PC-3 (cell line): Measurements from ENCODE around the gene NTN3. TPM values are rescaled to one million over a fixed set of nuclear protein-coding genes. Genes with fewer than 3 reads are reported as not detected.

Source experiments
- ATAC-seq: fragments of 200-7000 bp; cut with Tn5 transposase; 2 replicates; pipeline ENCODE4 v1.9.1; 2020; ENCODE audit warnings: mild to moderate bottlenecking, moderate library complexity
- BruUV-seq: library from RNA; stranded (reverse); fragments of 400-500 nt; replicated peaks from 2 replicates; lab custom pipeline; 2021; lab: Mats Ljungman, UMichigan
- CTCF ChIA-PET: fragments of 300-600 bp; sonication (Branson Sonifier 250); formaldehyde crosslinking; loops from one replicate; lab custom pipeline; 2022; ENCODE audit warnings: antibody characterized with exemption; lab: Charles Lee
- POLR2A ChIA-PET: fragments of 300-600 bp; sonication (Branson Sonifier 250); formaldehyde crosslinking; loops from one replicate; lab custom pipeline; 2022; ENCODE audit warnings: antibody characterized with exemption; ENCODE audit not compliant: unreplicated experiment; lab: Charles Lee
- DNase-seq: peaks from one replicate; pipeline ENCODE4 v3.0.0-alpha.2; 2015
- H2AFZ ChIP-seq: fragments of 300-600 bp; sonication (generic); 2 replicates; pipeline ENCODE4 v1.6.0; 2016; ENCODE audit warnings: antibody characterized with exemption, low read length
- H3F3A ChIP-seq: fragments of 300-600 bp; sonication (generic); one replicate; pipeline ENCODE4 v1.6.0; 2017; ENCODE audit warnings: antibody characterized with exemption, low read length, control low read depth, mild to moderate bottlenecking; ENCODE audit not compliant: unreplicated experiment
- H3K27ac ChIP-seq: fragments of 300-600 bp; sonication (generic); 2 replicates; pipeline ENCODE4 v1.5.1; 2016; ENCODE audit warnings: mild to moderate bottlenecking, low read length
- H3K27me3 ChIP-seq: fragments of 300-600 bp; sonication (generic); 2 replicates; pipeline ENCODE4 v1.6.1; 2016; ENCODE audit warnings: low read length, mixed read lengths
- H3K36me3 ChIP-seq: fragments of 300-600 bp; sonication (generic); 2 replicates; pipeline ENCODE4 v1.6.1; 2016; ENCODE audit warnings: low read depth, mixed run types, low read length, mixed read lengths
- H3K4me1 ChIP-seq: fragments of 300-600 bp; sonication (generic); 2 replicates; pipeline ENCODE4 v1.5.1; 2016; ENCODE audit warnings: low read length; ENCODE audit not compliant: insufficient read depth
- H3K4me2 ChIP-seq: fragments of 300-600 bp; sonication (generic); 2 replicates; pipeline ENCODE4 v1.6.0; 2016; ENCODE audit warnings: low read length
- H3K4me3 ChIP-seq: fragments of 300-600 bp; sonication (generic); 2 replicates; pipeline ENCODE4 v1.5.1; 2016; ENCODE audit warnings: mild to moderate bottlenecking, low read length, mixed read lengths
- H3K79me2 ChIP-seq: fragments of 300-600 bp; sonication (generic); 2 replicates; pipeline ENCODE4 v1.6.1; 2017; ENCODE audit warnings: low read length, mixed read lengths
- H3K9ac ChIP-seq: fragments of 300-600 bp; sonication (generic); 2 replicates; pipeline ENCODE4 v1.6.0; 2016; ENCODE audit warnings: mild to moderate bottlenecking, low read length
- H3K9me2 ChIP-seq: fragments of 300-600 bp; sonication (generic); replicated peaks from 2 replicates; pipeline ENCODE4 v1.6.1; 2016; ENCODE audit warnings: mixed run types, low read length, mixed read lengths
- H3K9me3 ChIP-seq: fragments of 300-600 bp; sonication (generic); 2 replicates; pipeline ENCODE4 v1.6.1; 2016; ENCODE audit warnings: low read length, mixed read lengths
- H4K20me1 ChIP-seq: fragments of 300-600 bp; sonication (generic); 2 replicates; pipeline ENCODE4 v1.6.1; 2016; ENCODE audit warnings: low read length, mixed read lengths
- EZH2 ChIP-seq: fragments of 300-600 bp; sonication (generic); IDR thresholded peaks from one replicate; pipeline ENCODE4 v1.6.1; 2017; ENCODE audit warnings: antibody characterized with exemption, mild to moderate bottlenecking, low read length; ENCODE audit not compliant: unreplicated experiment
- EZH2phosphoT487 ChIP-seq: fragments of 300-600 bp; sonication (generic); IDR thresholded peaks from 2 replicates; pipeline ENCODE4 v1.6.1; 2018; ENCODE audit warnings: mild to moderate bottlenecking, antibody characterized with exemption, low read length, borderline replicate concordance
- intact Hi-C: fragments of 100-400 bp; cut with micrococcal nuclease; formaldehyde crosslinking; loops from 2 replicates; pipeline ENCODE4 v1.9.0; 2023
- total RNA-seq: library from RNA; depleted of rRNA; stranded (reverse); fragments of >200 nt; gene quantifications from 2 replicates; pipeline ENCODE4 v1.2.3, GENCODE V29; 2014
- TF ChIP-seq, protein P1 (sequence below): fragments of 300-600 bp; sonication (generic); conservative IDR thresholded peaks from 2 replicates; pipeline ENCODE4 v1.5.1; 2017; ENCODE audit warnings: antibody characterized with exemption, low read depth, mild to moderate bottlenecking, low read length

The NTN3 gene
- total RNA-seq, 1 experiment from 2014 or later, result not detected

GRCh38 chr16:2507665-2508064 is 36.6 kb downstream of the NTN3 start:
- Histone ChIP-seq H3K27ac (no peak overlapping the region), H3K9ac (no peak overlapping the region), H3K9me3 (no peaks in the 10 kb centered on the region), H3K4me1 (no peaks in the 10 kb centered on the region), H3K9me2 (no peaks in the 10 kb centered on the region), H3K36me3 (no peaks in the 10 kb centered on the region), H4K20me1 (no peaks in the 10 kb centered on the region), H3K27me3 (no peaks in the 10 kb centered on the region), H2AFZ (no peak overlapping the region), H3K4me3 (no peak overlapping the region), H3K4me2 (no peak overlapping the region), H3F3A (no peaks in the 10 kb centered on the region), H3K79me2 (no peaks in the 10 kb centered on the region)
- no TSS peak for BruUV-seq
- no peak for TF ChIP-seq EZH2
- no peak for ATAC-seq
- no peak for DNase-seq
- ChIA-PET POLR2A (no interaction called here), CTCF (no interaction called here)
- intact Hi-C loops, result no loop called here

GRCh38 chr16:2508722-2509400 is 37.8 kb downstream of the NTN3 start:
- no TSS peak for BruUV-seq
- H3K9me3 ChIP-seq, result no peaks in the 10 kb centered on the region
- no peak overlapping the region for H3K4me3 ChIP-seq
- H3K9ac ChIP-seq, result no peak overlapping the region
- H3K27me3 ChIP-seq, result no peaks in the 10 kb centered on the region
- H4K20me1 ChIP-seq, result no peaks in the 10 kb centered on the region
- TF ChIP-seq EZH2phosphoT487, result no peak
- H3F3A ChIP-seq, result no peaks in the 10 kb centered on the region
- no peak overlapping the region for H3K4me2 ChIP-seq
- H3K27ac ChIP-seq, result no peak overlapping the region
- H3K4me1 ChIP-seq, result peaks cover 3% of the 10 kb centered on the region; the same call in 1 of the 2 replicates
- intact Hi-C loops, result no loop called here
- POLR2A ChIA-PET, result no interaction called here
- H3K9me2 ChIP-seq, result no peaks in the 10 kb centered on the region
- H2AFZ ChIP-seq, result no peak overlapping the region
- no peaks in the 10 kb centered on the region for H3K36me3 ChIP-seq
- CTCF ChIA-PET, result no interaction called here
- DNase-seq (no peak), ATAC-seq (no peak)
- peaks cover 1% of the 10 kb centered on the region for H3K79me2 ChIP-seq

GRCh38 chr16:2511128-2511800 is 40.2 kb downstream of the NTN3 start:
- BruUV-seq, result no TSS peak
- Histone ChIP-seq H4K20me1 (peaks cover 18% of the 10 kb centered on the region), H3K36me3 (no peaks in the 10 kb centered on the region), H3K9me2 (no peaks in the 10 kb centered on the region), H3K79me2 (peaks cover 24% of the 10 kb centered on the region), H3K4me2 (no peak overlapping the region), H3K27ac (no peak overlapping the region), H3K4me1 (peaks cover 15% of the 10 kb centered on the region), H3K9ac (no peak overlapping the region), H3K9me3 (no peaks in the 10 kb centered on the region), H3K4me3 (no peak overlapping the region), H2AFZ (no peak overlapping the region), H3K27me3 (no peaks in the 10 kb centered on the region), H3F3A (no peaks in the 10 kb centered on the region)
- no peak for DNase-seq
- POLR2A ChIA-PET, result interaction anchor here (0.6 kb wide), 1 partner anchor 37 kb away, joined by 8 read pairs; the partner anchor contains the start of gene TBC1D24
- CTCF ChIA-PET, result no interaction called here
- no peak for TF ChIP-seq EZH2phosphoT487
- TF ChIP-seq, protein P1, sequence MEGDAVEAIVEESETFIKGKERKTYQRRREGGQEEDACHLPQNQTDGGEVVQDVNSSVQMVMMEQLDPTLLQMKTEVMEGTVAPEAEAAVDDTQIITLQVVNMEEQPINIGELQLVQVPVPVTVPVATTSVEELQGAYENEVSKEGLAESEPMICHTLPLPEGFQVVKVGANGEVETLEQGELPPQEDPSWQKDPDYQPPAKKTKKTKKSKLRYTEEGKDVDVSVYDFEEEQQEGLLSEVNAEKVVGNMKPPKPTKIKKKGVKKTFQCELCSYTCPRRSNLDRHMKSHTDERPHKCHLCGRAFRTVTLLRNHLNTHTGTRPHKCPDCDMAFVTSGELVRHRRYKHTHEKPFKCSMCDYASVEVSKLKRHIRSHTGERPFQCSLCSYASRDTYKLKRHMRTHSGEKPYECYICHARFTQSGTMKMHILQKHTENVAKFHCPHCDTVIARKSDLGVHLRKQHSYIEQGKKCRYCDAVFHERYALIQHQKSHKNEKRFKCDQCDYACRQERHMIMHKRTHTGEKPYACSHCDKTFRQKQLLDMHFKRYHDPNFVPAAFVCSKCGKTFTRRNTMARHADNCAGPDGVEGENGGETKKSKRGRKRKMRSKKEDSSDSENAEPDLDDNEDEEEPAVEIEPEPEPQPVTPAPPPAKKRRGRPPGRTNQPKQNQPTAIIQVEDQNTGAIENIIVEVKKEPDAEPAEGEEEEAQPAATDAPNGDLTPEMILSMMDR, result no peak
- no peak for TF ChIP-seq EZH2
- intact Hi-C loops, result no loop called here
- ATAC-seq, result no peak
